PC-3 (cell line): ENCODE data around the gene DGKI.

ENCODE experiments used
- EZH2 ChIP-seq: fragments of 300-600 bp; sonication (generic); IDR thresholded peaks from one replicate; pipeline ENCODE4 v1.6.1; 2017; ENCODE audit warnings: antibody characterized with exemption, mild to moderate bottlenecking, low read length; ENCODE audit not compliant: unreplicated experiment
- EZH2phosphoT487 ChIP-seq: fragments of 300-600 bp; sonication (generic); IDR thresholded peaks from 2 replicates; pipeline ENCODE4 v1.6.1; 2018; ENCODE audit warnings: mild to moderate bottlenecking, antibody characterized with exemption, low read length, borderline replicate concordance
- TF ChIP-seq, protein P1 (sequence below): fragments of 300-600 bp; sonication (generic); conservative IDR thresholded peaks from 2 replicates; pipeline ENCODE4 v1.5.1; 2017; ENCODE audit warnings: antibody characterized with exemption, low read depth, mild to moderate bottlenecking, low read length

DNA sequence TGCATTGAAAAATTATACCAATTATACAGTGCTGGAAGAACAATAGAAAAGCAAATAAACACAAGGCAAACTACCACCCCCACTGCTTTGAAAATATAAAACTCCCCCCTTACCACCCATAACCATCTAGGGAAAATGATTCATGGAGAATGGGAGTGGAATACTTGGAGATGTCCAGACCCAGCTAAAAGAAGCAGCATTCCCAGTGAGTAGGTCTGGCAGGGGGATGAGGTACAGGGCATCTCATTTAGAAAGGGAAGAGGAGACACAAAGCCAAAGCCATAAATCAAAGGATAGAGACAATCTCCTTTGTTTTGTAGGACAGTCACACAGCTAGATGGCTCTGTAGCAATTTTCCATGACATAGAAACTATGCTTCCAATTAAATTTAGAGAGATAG, 36.0 kb upstream of the DGKI start:
- TF ChIP-seq, protein P1, sequence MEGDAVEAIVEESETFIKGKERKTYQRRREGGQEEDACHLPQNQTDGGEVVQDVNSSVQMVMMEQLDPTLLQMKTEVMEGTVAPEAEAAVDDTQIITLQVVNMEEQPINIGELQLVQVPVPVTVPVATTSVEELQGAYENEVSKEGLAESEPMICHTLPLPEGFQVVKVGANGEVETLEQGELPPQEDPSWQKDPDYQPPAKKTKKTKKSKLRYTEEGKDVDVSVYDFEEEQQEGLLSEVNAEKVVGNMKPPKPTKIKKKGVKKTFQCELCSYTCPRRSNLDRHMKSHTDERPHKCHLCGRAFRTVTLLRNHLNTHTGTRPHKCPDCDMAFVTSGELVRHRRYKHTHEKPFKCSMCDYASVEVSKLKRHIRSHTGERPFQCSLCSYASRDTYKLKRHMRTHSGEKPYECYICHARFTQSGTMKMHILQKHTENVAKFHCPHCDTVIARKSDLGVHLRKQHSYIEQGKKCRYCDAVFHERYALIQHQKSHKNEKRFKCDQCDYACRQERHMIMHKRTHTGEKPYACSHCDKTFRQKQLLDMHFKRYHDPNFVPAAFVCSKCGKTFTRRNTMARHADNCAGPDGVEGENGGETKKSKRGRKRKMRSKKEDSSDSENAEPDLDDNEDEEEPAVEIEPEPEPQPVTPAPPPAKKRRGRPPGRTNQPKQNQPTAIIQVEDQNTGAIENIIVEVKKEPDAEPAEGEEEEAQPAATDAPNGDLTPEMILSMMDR: no peak
- TF ChIP-seq EZH2 (no peak), EZH2phosphoT487 (no peak)
